Endothelial cell of umbilical vein (primary cell): ENCODE results near the gene MPST. TPM values are rescaled to one million over a fixed set of nuclear protein-coding genes. Genes with fewer than 3 reads are reported as not detected.

ENCODE experiments used
- BruUV-seq: library from RNA; stranded (reverse); fragments of 400-500 nt; replicated peaks from 2 replicates; lab custom pipeline; 2021; lab: Mats Ljungman, UMichigan
- CTCF ChIA-PET: fragments of 300-600, 350-600 bp; sonication (Branson Sonifier 250); formaldehyde crosslinking; loops from one replicate; lab custom pipeline; 2021; ENCODE audit warnings: antibody characterized with exemption, inconsistent platforms; lab: Charles Lee
- POLR2A ChIA-PET: fragments of 300-600, 350-600 bp; sonication (Branson Sonifier 250); formaldehyde crosslinking; loops from one replicate; lab custom pipeline; 2021; ENCODE audit warnings: antibody characterized with exemption, inconsistent platforms; lab: Charles Lee
- DNase-seq: peaks from one replicate; pipeline ENCODE4 v3.0.0-alpha.2; 2011; ENCODE audit warnings: low read depth, low spot score
- FAIRE-seq: peaks from 2 replicates; lab custom pipeline; 2011; peaks lifted over from hg19 to GRCh38; lab: Jason Lieb, UNC
- H2AFZ ChIP-seq: 2 replicates; pipeline ENCODE4 v1.6.0; 2012; ENCODE audit warnings: low read depth, low read length, control low read depth, inconsistent platforms
- H3K27ac ChIP-seq: 2 replicates; pipeline ENCODE4 v1.5.1; 2011; ENCODE audit warnings: low read depth, mild to moderate bottlenecking, control low read depth, low read length, moderate library complexity; ENCODE audit not compliant: insufficient read depth
- H3K27me3 ChIP-seq, 2 experiments: 2 replicates each; pipeline versions ENCODE4 v1.6.0 to v1.6.1; 2011; ENCODE audit warnings: low read length in 2 of 2, mixed read lengths in 1 of 2; ENCODE audit not compliant: control insufficient read depth in 2 of 2, insufficient read depth in 2 of 2
- H3K36me3 ChIP-seq, 2 experiments: 2 replicates in 1 of 2; 3 replicates in 1 of 2; pipeline ENCODE4 v1.5.1; 2011; ENCODE audit warnings: low read length in 2 of 2, mild to moderate bottlenecking in 1 of 2, moderate library complexity in 1 of 2; ENCODE audit not compliant: control insufficient read depth in 2 of 2, insufficient read depth in 2 of 2; ENCODE audit errors: extremely low read depth in 1 of 2
- H3K4me1 ChIP-seq: 3 replicates; pipeline ENCODE4 v1.5.1; 2011; ENCODE audit warnings: mild to moderate bottlenecking, low read length; ENCODE audit not compliant: control insufficient read depth, insufficient read depth; ENCODE audit errors: extremely low read depth
- H3K4me2 ChIP-seq: 2 replicates; pipeline ENCODE4 v1.6.1; 2011; ENCODE audit warnings: low read length, control low read depth, mixed read lengths; ENCODE audit not compliant: insufficient read depth
- H3K4me3 ChIP-seq, 3 experiments: fragments of 200-600 bp in 1 of 3; sonication (generic), shearing (Covaris generic) in 1 of 3; replicated peaks in 1 of 3; 2 replicates each; pipeline ENCODE4 v1.5.1; 2011 to 2016; ENCODE audit warnings: control low read depth in 3 of 3, low read length in 3 of 3, mild to moderate bottlenecking in 2 of 3, inconsistent platforms in 1 of 3, low read depth in 1 of 3, moderate library complexity in 1 of 3; ENCODE audit not compliant: insufficient read depth in 1 of 3
- H3K79me2 ChIP-seq: 2 replicates; pipeline ENCODE4 v1.6.0; 2012; ENCODE audit warnings: low read length, inconsistent platforms; ENCODE audit not compliant: control insufficient read depth, insufficient read depth
- H3K9ac ChIP-seq: replicated peaks from 2 replicates; pipeline ENCODE3; 2011; ENCODE audit warnings: low read length, control low read depth; ENCODE audit not compliant: insufficient read depth; ENCODE audit errors: extremely low read depth
- H3K9me1 ChIP-seq: replicated peaks from 3 replicates; pipeline ENCODE4 v1.6.0; 2011; ENCODE audit warnings: mild to moderate bottlenecking, low read length; ENCODE audit not compliant: control insufficient read depth, insufficient read depth; ENCODE audit errors: extremely low read depth
- H3K9me3 ChIP-seq: replicated peaks from 2 replicates; pipeline ENCODE4 v1.5.1; 2012; ENCODE audit warnings: low read length, inconsistent platforms; ENCODE audit not compliant: control insufficient read depth, insufficient read depth
- H4K20me1 ChIP-seq: replicated peaks from 2 replicates; pipeline ENCODE3; 2011; ENCODE audit warnings: mild to moderate bottlenecking, low read length; ENCODE audit not compliant: control insufficient read depth, insufficient read depth; ENCODE audit errors: extremely low read depth
- CTCF ChIP-seq, 2 donors: IDR thresholded peaks; 1 replicate in 1 of 2; 2 replicates in 1 of 2; pipeline ENCODE4 v1.5.1; 2011; ENCODE audit warnings: low read length in 2 of 2, mild to moderate bottlenecking in 2 of 2, moderate library complexity in 2 of 2, control low read depth in 1 of 2, inconsistent platforms in 1 of 2, low read depth in 1 of 2; ENCODE audit not compliant: insufficient read depth in 1 of 2; ENCODE audit errors: extremely low read depth in 1 of 2
- EZH2 ChIP-seq: IDR thresholded peaks from 2 replicates; pipeline ENCODE4 v1.6.1; 2012; ENCODE audit warnings: borderline replicate concordance, low read depth, mild to moderate bottlenecking, moderate library complexity, low read length, inconsistent platforms; ENCODE audit not compliant: severe bottlenecking
- FOS ChIP-seq: IDR thresholded peaks from 2 replicates; pipeline ENCODE4 v1.6.1; 2011; ENCODE audit warnings: mild to moderate bottlenecking, low read length, moderate library complexity, borderline replicate concordance; ENCODE audit not compliant: insufficient read depth
- GATA2 ChIP-seq: IDR thresholded peaks from 2 replicates; pipeline ENCODE4 v1.7.0; 2011; ENCODE audit warnings: low read depth, mild to moderate bottlenecking, moderate library complexity, mixed read lengths, low read length; ENCODE audit not compliant: insufficient read length, insufficient read depth
- JUN ChIP-seq: IDR thresholded peaks from 2 replicates; pipeline ENCODE4 v1.6.1; 2011; ENCODE audit warnings: borderline replicate concordance, low read depth; ENCODE audit not compliant: insufficient read length, insufficient read depth
- MAX ChIP-seq: IDR thresholded peaks from 2 replicates; pipeline ENCODE4 v1.6.1; 2011; ENCODE audit not compliant: insufficient read depth, insufficient read length
- MYC ChIP-seq: IDR thresholded peaks from one replicate; pipeline ENCODE4 v1.6.1; 2011; ENCODE audit warnings: mild to moderate bottlenecking, low read depth, low read length
- POLR2A ChIP-seq: IDR thresholded peaks from 2 replicates; pipeline ENCODE4 v1.6.1; 2012; ENCODE audit warnings: low read depth, mild to moderate bottlenecking, control low read depth, low read length
- POLR2AphosphoS5 ChIP-seq: IDR thresholded peaks from 2 replicates; pipeline ENCODE4 v1.6.1; 2012; ENCODE audit warnings: low read depth, mild to moderate bottlenecking, control low read depth, low read length, moderate library complexity; ENCODE audit not compliant: insufficient read depth
- dilution Hi-C: fragments of 300-500 bp; cut with MboI; formaldehyde crosslinking; loops from one replicate; pipeline ENCODE4 v1.15.0; 2019; ENCODE audit warnings: low sequenced_read_pairs; ENCODE audit not compliant: extremely low pct_ligation_motif_present
- intact Hi-C: fragments of 100-400 bp; cut with micrococcal nuclease; formaldehyde crosslinking; loops from one replicate; pipeline ENCODE4 v1.10.0; 2022
- polyA plus RNA-seq, 4 experiments: library from polyadenylated mRNA; depleted of rRNA in 3 of 4; stranded (reverse) in 3 of 4; unstranded in 1 of 4; fragments of >200 nt; gene quantifications; 2 replicates each; pipeline versions ENCODE4 v1.2.1 to v1.2.3, GENCODE V29; 2011 to 2012; ENCODE audit warnings: missing spikeins in 1 of 4
- total RNA-seq: library from RNA; stranded (reverse); gene quantifications from 2 replicates; pipeline ENCODE4 v1.2.3, GENCODE V29; 2021

MPST gene
- total and polyA plus RNA-seq, 2 donors (not counting 3 experiments of a cell fraction or from before 2014, with no cell fraction given) = 93.2 to 124 TPM

GRCh38 chr22:37022483-37023337, 3.2 kb downstream of the MPST start:
- DNase-seq (no peak), FAIRE-seq (no peak)
- peaks cover 2 to 29% of the 10 kb centered on the region in 2 experiments for H3K36me3 ChIP-seq
- no peaks in the 10 kb centered on the region for H3K9me3 ChIP-seq
- ChIA-PET CTCF (interaction anchor here (0.6 to 6.7 kb wide), 7 partner anchors 8 to 167 kb away, joined by 3 to 57 read pairs (median 4); a partner anchor contains a TSS), POLR2A (no interaction called here)
- H2AFZ ChIP-seq = no peak overlapping the region
- peaks cover 11% of the 10 kb centered on the region for H3K4me1 ChIP-seq
- TF ChIP-seq MYC (no peak), POLR2AphosphoS5 (no peak), POLR2A (no peak), GATA2 (no peak), EZH2 (no peak), FOS (no peak), JUN (no peak), MAX (no peak), CTCF (IDR thresholded peaks at IDR 0.05; ENCODE audit: extremely low read depth in 1 of 2, insufficient read depth in 1 of 2, low read depth in 1 of 2, low read length in 2 of 2) (no peak)
- no peak overlapping the region for H3K4me2 ChIP-seq
- no peaks in the 10 kb centered on the region for H4K20me1 ChIP-seq
- no peak overlapping the region for H3K9ac ChIP-seq
- intact Hi-C loops = no loop called here
- BruUV-seq = no TSS peak
- no peaks in the 10 kb centered on the region for H3K9me1 ChIP-seq
- no peak overlapping the region for H3K27ac ChIP-seq
- no peak overlapping the region for H3K4me3 ChIP-seq
- dilution Hi-C loops = no loop called here
- no peaks in the 10 kb centered on the region for H3K27me3 ChIP-seq
- H3K79me2 ChIP-seq = peaks cover 27% of the 10 kb centered on the region
